ENCODE measurements around the gene SLC25A5. TPM values are rescaled to one million over a fixed set of nuclear protein-coding genes. Genes with fewer than 3 reads are reported as not detected.

The SLC25A5 gene
- total RNA-seq, 4 donors from 2014 or later, result 268 to 328 (median 299) TPM

DNA sequence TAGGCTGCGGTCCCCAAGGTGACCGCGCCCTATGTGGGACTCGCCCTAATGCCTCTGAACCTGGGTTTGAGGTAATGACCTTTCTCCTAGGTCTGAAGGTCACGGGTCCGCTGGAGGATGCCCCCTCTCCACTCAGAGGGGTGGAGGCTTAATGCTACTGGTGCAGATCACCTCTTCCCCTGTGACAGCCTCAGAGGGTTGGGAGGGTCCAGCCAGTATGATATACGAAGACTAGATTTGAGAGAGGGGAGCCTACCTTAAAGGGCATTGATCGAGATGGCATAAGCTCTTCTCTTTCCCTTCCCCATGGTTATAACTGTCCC is 1.0 kb downstream of the SLC25A5 start:
- H3K9me3 ChIP-seq, result no peaks in the 10 kb centered on the region
- peak overlapping the region; percentile 77 to 86 (median 80) for H3K4me3 ChIP-seq
- DNase-seq (ENCODE audit: extremely low spot score), result no peak
- H3K36me3 ChIP-seq, result peaks cover 0 to 20% (median 16%) of the 10 kb centered on the region in 4 donors
- H3K27me3 ChIP-seq, result no peaks in the 10 kb centered on the region
- 40% methylated on average over 4 of the region's 8 CpGs for WGBS
- intact Hi-C loops (cut with DNase I), result no loop called here
- H3K27ac ChIP-seq (replicated peaks in 1 of 4), result peak overlapping the region; percentile 95 to 98 (median 96)
- TF ChIP-seq POLR2A (IDR thresholded peaks at IDR 0.05; ENCODE audit: low read depth), result no peak
- TF ChIP-seq, protein P1, sequence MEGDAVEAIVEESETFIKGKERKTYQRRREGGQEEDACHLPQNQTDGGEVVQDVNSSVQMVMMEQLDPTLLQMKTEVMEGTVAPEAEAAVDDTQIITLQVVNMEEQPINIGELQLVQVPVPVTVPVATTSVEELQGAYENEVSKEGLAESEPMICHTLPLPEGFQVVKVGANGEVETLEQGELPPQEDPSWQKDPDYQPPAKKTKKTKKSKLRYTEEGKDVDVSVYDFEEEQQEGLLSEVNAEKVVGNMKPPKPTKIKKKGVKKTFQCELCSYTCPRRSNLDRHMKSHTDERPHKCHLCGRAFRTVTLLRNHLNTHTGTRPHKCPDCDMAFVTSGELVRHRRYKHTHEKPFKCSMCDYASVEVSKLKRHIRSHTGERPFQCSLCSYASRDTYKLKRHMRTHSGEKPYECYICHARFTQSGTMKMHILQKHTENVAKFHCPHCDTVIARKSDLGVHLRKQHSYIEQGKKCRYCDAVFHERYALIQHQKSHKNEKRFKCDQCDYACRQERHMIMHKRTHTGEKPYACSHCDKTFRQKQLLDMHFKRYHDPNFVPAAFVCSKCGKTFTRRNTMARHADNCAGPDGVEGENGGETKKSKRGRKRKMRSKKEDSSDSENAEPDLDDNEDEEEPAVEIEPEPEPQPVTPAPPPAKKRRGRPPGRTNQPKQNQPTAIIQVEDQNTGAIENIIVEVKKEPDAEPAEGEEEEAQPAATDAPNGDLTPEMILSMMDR (IDR thresholded peaks at IDR 0.05), result no peak
- no peak for TF ChIP-seq POLR2AphosphoS5 (IDR thresholded peaks at IDR 0.05)
- no peak for TF ChIP-seq EP300 (IDR thresholded peaks at IDR 0.05)
- peaks cover 0 to 17% (median 14%) of the 10 kb centered on the region in 4 donors for H3K4me1 ChIP-seq

DNA sequence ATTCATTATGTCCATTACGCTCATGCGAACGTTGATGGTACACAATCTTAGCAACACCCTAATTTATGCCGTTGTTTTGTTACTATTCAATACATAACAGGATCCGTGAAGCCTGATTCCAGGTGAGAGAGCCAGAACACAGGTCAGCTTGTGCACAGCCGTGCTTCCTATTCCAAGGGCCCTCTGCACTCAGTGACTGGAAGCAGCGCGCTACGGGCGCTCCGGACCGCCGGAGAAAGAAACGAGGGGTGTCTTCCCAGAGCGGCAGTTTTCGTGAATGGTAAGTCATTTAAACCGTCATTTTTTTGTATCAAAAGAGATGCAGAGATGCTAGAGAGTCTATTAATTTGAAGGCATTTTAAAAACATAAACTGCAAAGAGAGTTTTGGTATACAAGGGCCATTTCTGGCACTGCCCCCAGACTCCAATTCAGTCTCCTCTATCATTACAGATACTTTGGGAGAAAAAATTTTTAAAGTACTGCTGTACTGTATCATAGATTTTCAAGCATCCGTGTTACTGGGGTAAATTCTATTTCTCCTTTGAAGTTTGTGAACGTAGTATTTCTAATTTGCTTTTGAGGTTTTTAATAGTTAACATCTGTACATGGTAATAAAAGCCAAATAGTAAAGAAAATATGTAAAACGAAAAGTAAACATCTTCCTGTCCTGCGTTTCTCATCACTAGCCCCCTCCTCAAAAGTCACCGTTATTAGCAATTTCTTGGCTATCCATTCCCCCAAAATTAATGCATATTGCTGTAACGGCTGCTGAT is 6.6 kb downstream of the SLC25A5 start:
- no peaks in the 10 kb centered on the region for H3K27me3 ChIP-seq
- H3K4me3 ChIP-seq, result no peak overlapping the region
- intact Hi-C loops (cut with DNase I), result no loop called here
- TF ChIP-seq POLR2AphosphoS5 (IDR thresholded peaks at IDR 0.05), result no peak
- TF ChIP-seq POLR2A (IDR thresholded peaks at IDR 0.05; ENCODE audit: low read depth), result no peak
- peaks cover 3 to 6% (median 4%) of the 10 kb centered on the region in 4 donors for H3K4me1 ChIP-seq
- H3K9me3 ChIP-seq, result no peaks in the 10 kb centered on the region
- WGBS, result 81% methylated on average over 22 of the region's 23 CpGs
- H3K27ac ChIP-seq (replicated peaks in 1 of 4), result no peak overlapping the region
- no peak for DNase-seq (ENCODE audit: extremely low spot score)
- H3K36me3 ChIP-seq, result peaks cover 0 to 18% (median 14%) of the 10 kb centered on the region in 4 donors

DNA sequence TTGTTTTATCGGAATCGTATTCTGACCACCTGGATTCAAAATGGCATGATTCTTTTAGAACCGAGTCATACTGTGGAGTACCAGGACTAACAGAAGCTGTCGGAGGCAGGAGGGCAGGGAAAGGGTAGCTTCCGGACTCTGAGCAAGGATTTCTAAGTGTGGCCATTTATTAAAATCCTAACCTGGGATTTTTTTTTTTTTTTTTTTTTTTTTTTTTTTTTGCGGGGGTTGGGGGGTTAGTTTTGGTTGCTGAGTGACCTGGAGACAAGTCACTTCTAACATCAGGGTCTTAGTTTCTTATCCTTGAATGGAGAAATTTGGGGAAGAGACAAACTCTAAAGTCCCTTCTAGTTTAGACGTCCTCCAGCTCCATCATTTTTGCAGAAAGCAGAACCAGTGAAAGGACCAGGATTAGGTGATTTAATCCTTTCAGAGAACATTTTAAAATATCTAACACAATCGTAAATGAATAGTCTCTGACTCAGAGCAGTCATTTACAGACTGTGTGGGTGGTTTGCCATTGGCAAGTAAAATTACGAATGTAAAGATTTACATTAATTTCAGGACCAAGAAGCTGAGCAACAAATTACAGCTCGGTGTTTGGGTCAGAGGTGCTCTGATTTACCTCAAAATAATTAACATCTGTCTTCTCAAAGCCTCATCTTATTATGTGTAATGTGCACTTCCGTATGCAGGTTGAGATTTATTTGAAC is 7.3 kb downstream of the SLC25A5 start:
- intact Hi-C loops (cut with DNase I), result no loop called here
- no peak for DNase-seq (ENCODE audit: extremely low spot score)
- H3K36me3 ChIP-seq, result peaks cover 0 to 10% (median 7%) of the 10 kb centered on the region in 4 donors
- TF ChIP-seq, protein P1 (IDR thresholded peaks at IDR 0.05), result no peak
- TF ChIP-seq POLR2AphosphoS5 (IDR thresholded peaks at IDR 0.05), result no peak
- no peak for TF ChIP-seq EP300 (IDR thresholded peaks at IDR 0.05)
- no peak for TF ChIP-seq POLR2A (IDR thresholded peaks at IDR 0.05; ENCODE audit: low read depth)
- H3K9me3 ChIP-seq, result no peaks in the 10 kb centered on the region
- no peak overlapping the region for H3K4me3 ChIP-seq
- no peaks in the 10 kb centered on the region for H3K27me3 ChIP-seq
- H3K4me1 ChIP-seq, result peaks cover 0 to 4% (median 0%) of the 10 kb centered on the region in 4 donors
- WGBS, result 69% methylated on average over 11 of the region's 11 CpGs
- H3K27ac ChIP-seq (replicated peaks in 1 of 4), result no peak overlapping the region

DNA sequence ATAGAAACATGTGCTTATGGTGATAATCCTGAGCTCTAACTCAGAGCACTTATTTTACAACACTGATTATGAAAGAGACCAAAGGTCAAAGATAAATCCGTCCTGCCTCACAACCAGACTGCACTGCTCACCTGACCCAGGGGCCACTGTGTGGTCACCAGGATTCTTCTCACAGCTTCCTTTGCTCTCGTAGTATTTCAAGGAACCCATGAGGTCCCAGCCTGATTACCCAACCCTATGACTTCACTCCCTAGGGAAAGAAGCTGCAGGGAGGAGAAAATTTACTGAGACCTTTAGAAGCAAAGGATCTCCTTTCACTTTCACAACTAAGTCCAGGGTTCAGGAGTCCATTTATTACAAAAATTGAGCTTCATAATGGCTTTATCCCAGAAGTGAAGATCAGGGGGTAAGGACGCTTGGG is 9.6 kb downstream of the SLC25A5 start:
- TF ChIP-seq POLR2AphosphoS5 (IDR thresholded peaks at IDR 0.05), result no peak
- no peak for TF ChIP-seq EP300 (IDR thresholded peaks at IDR 0.05)
- no peak for TF ChIP-seq POLR2A (IDR thresholded peaks at IDR 0.05; ENCODE audit: low read depth)
- TF ChIP-seq, protein P1 (IDR thresholded peaks at IDR 0.05), result no peak
- DNase-seq (ENCODE audit: extremely low spot score), result no peak
- H3K4me3 ChIP-seq, result no peak overlapping the region
- H3K9me3 ChIP-seq, result no peaks in the 10 kb centered on the region
- H3K27me3 ChIP-seq, result no peaks in the 10 kb centered on the region
- WGBS, result 63% methylated on average over 3 of the region's 3 CpGs
- no peaks in the 10 kb centered on the region for H3K36me3 ChIP-seq
- H3K27ac ChIP-seq (replicated peaks in 1 of 4), result no peak overlapping the region
- intact Hi-C loops (cut with DNase I), result no loop called here
- H3K4me1 ChIP-seq, result peaks cover 0 to 10% (median 5%) of the 10 kb centered on the region in 4 donors

DNA sequence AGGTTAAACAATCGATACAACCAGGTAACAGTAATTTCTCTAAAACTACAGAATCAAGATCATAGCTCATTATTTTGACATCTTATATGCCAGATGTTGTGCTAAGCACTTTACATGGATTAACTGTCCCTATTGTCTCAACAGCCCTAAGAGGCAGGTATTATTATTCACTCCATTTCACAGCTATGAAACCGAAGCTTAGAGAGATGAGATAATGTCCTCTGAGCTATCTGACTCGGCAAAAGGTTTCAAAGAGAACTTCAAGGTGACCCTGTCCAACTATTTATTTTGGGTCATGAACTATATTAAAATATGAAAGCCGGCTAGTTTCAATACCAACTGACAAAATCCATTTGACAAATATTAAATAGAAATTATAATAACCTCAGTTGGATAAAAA is 10.3 kb downstream of the SLC25A5 start:
- no peak for TF ChIP-seq POLR2AphosphoS5 (IDR thresholded peaks at IDR 0.05)
- TF ChIP-seq EP300 (IDR thresholded peaks at IDR 0.05), result no peak
- TF ChIP-seq POLR2A (IDR thresholded peaks at IDR 0.05; ENCODE audit: low read depth), result no peak
- TF ChIP-seq, protein P1 (IDR thresholded peaks at IDR 0.05), result no peak
- Histone ChIP-seq H3K4me1 (peaks cover 0 to 10% (median 6%) of the 10 kb centered on the region in 4 donors), H3K27me3 (no peaks in the 10 kb centered on the region), H3K27ac (replicated peaks in 1 of 4) (no peak overlapping the region), H3K36me3 (no peaks in the 10 kb centered on the region), H3K9me3 (no peaks in the 10 kb centered on the region), H3K4me3 (no peak overlapping the region)
- intact Hi-C loops (cut with DNase I), result no loop called here
- 88% methylated on average over 4 of the region's 4 CpGs for WGBS
- no peak for DNase-seq (ENCODE audit: extremely low spot score)
